Stimulated activated CD8-positive, alpha-beta memory T cell treated with anti-CD3 and anti-CD28 coated beads, Interleukin-4, amount 100 ng/mL, for 48 hours (primary cell): Measurements from ENCODE around the gene HAS3.
"Not testable (repeated sequence)": the region's sequence is repeated elsewhere in the genome, so short reads cannot be mapped to it uniquely, and the experiment has no call there.

Source experiments
- DNase-seq: peaks from one replicate; pipeline ENCODE4 v3.0.0-alpha.2; 2020

Gene HAS3

GRCh38 chr16:69145658-69146057, 40.2 kb downstream of the HAS3 start:
- no peak for DNase-seq

- not testable (repeated sequence) for DNase-seq
Observed at GRCh38 chr16:69149621-69150020, 44.2 kb downstream of the HAS3 start.

GRCh38 chr16:69150146-69150865, 44.9 kb downstream of the HAS3 start:
- DNase-seq: peak; percentile 50

GRCh38 chr16:69157196-69157595, 51.7 kb downstream of the HAS3 start:
- DNase-seq: no peak

- no peak for DNase-seq
Observed at GRCh38 chr16:69160192-69160591, 54.7 kb downstream of the HAS3 start.

GRCh38 chr16:69165584-69165983, 60.1 kb downstream of the HAS3 start:
- DNase-seq: no peak

GRCh38 chr16:69166221-69166833, 60.9 kb downstream of the HAS3 start:
- peak; percentile 83 for DNase-seq

GRCh38 chr16:69166946-69167930, 61.8 kb downstream of the HAS3 start:
- DNase-seq: no peak
